ENCODE measurements around the gene C1orf232. TPM values are rescaled to one million over a fixed set of nuclear protein-coding genes. Genes with fewer than 3 reads are reported as not detected.

Gene C1orf232
- total RNA-seq, 1 experiment from 2014 or later, result not detected

Other genes starting within 250 kb of the C1orf232 start
- gene PAFAH2, start 170.9 kb downstream of the C1orf232 start, total RNA-seq (2021; ENCODE audit: unreplicated experiment), result 13.0 TPM
- 0.15 TPM for gene EXTL1, start 147.2 kb downstream of the C1orf232 start, total RNA-seq (2021; ENCODE audit: unreplicated experiment)
- gene SLC30A2, start 122.8 kb downstream of the C1orf232 start, total RNA-seq (2021; ENCODE audit: unreplicated experiment), result not detected
- not detected for gene TRIM63, start 101.3 kb downstream of the C1orf232 start, total RNA-seq (2021; ENCODE audit: unreplicated experiment)
- gene PDIK1L, start 57.1 kb downstream of the C1orf232 start, total RNA-seq (2021; ENCODE audit: unreplicated experiment), result 8.8 TPM
- 0.34 TPM for gene FAM110D, start 9.9 kb downstream of the C1orf232 start, total RNA-seq (2021; ENCODE audit: unreplicated experiment)
- 62.4 TPM for gene ZNF593, start 945 bp upstream of the C1orf232 start, total RNA-seq (2021; ENCODE audit: unreplicated experiment)
- not detected for gene ZNF593OS, start 2.9 kb upstream of the C1orf232 start, total RNA-seq (2021; ENCODE audit: unreplicated experiment)
- 26.6 TPM for gene CNKSR1, start 8.5 kb upstream of the C1orf232 start, total RNA-seq (2021; ENCODE audit: unreplicated experiment)
- not detected for gene CATSPER4, start 21.6 kb upstream of the C1orf232 start, total RNA-seq (2021; ENCODE audit: unreplicated experiment)
- gene CEP85, start 65.2 kb upstream of the C1orf232 start, total RNA-seq (2021; ENCODE audit: unreplicated experiment), result 37.2 TPM
- 112 TPM for gene SH3BGRL3, start 111.1 kb upstream of the C1orf232 start, total RNA-seq (2021; ENCODE audit: unreplicated experiment)
- 19.3 TPM for gene UBXN11, start 137.7 kb upstream of the C1orf232 start, total RNA-seq (2021; ENCODE audit: unreplicated experiment)
- gene CD52, start 149.0 kb upstream of the C1orf232 start, total RNA-seq (2021; ENCODE audit: unreplicated experiment), result 2.0 TPM
- gene CRYBG2, start 185.2 kb upstream of the C1orf232 start, total RNA-seq (2021; ENCODE audit: unreplicated experiment), result 10.5 TPM
- gene ZNF683, start 203.8 kb upstream of the C1orf232 start, total RNA-seq (2021; ENCODE audit: unreplicated experiment), result not detected
- gene LIN28A, start 241.9 kb upstream of the C1orf232 start, total RNA-seq (2021; ENCODE audit: unreplicated experiment), result 1.4 TPM